Hematopoietic multipotent progenitor cell treated with erythropoietin and hydrocortisone succinate and interleukin-3 and kit ligand, for 6 days (in vitro differentiated cells): Measurements from ENCODE around the gene RANBP17.
"Not testable (repeated sequence)": the region's sequence is repeated elsewhere in the genome, so short reads cannot be mapped to it uniquely, and the experiment has no call there.

Source experiments
- DNase-seq: peaks from one replicate; pipeline ENCODE4 v3.0.0-alpha.2; 2015

The RANBP17 gene

DNA sequence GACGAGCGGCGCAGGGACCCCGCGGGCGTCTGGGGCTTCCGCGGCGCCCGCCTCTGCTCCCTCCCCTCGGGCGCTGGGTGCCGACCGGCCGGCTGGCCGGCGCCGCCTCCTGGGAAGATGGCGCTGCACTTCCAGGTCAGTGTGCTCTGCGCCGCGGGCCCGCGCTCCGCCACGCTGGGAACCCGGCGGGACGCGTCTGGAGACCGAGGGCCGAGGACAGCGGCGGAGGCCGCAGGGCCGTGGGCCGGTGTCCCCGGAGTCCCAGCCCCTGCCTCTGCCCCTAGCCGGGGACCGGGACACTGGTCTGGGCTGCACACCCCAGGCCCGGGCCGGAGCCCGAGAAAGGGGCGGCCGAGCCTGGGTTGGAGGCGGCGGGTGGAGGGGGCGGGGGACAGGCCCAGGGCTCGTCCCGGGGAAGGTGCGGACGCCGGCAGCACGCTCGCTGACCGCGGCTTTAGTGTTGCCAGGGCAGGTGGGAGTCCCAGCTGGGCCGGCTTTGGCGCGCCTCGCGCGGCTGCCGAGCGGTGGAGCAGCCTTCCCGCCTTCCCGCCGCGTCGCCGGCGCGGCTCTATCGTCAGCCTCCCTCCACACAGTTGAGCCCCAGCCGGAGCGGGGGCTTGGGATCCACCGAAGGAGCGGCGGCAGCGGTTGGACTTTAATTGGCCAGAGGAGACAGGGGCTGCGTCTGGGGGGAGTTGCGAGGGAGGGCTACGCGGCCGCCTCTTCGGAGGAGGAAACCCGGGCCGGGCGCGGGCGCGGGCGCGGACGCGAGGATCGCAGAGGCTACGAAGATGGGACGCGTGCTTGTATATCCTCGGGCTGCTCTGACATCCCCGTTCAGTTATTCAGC, at the start of gene RANBP17:
TSS of gene RANBP17 (plus strand) at position 102 of the 850 bp plus-strand sequence.
- peak; percentile 81 for DNase-seq

DNA sequence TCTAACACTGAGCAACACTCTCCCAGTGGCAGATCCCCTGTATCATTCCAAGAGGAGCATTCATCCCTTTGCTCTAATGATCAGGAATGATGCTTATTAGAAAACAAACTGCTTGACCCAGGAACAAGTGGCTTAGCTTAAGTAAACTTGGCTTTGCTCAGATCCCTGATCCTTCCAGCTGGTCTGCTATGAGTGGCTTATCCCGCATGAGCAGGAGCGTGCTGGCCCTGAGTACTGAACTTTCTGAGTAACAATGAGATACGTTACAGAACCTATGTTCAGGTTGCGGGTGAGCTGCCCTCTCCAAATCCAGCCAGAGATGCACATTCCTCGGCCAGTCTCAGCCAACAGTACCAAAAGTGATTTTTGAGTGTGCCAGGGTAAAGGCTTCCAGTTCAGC, 48.6 kb upstream of the RANBP17 start:
- no peak for DNase-seq

DNA sequence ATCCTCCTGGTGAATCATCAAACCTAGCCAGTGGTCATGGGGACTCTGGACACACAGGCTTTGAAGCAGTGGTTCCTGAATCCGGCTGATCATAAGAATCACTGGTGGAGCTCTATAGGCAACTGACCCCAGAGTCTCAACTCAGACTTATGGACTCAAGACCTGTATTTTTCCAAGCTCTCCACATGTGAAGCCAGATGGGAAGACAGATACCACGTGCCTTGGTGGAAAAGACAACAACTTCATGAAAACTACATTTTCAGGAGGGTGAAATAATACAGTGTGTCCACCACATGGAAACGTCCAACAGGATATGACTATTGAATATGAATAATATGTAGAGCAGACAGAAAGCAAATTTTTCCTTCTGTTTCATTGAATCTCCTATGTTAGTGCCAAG, 44.6 kb upstream of the RANBP17 start:
- no peak for DNase-seq

DNA sequence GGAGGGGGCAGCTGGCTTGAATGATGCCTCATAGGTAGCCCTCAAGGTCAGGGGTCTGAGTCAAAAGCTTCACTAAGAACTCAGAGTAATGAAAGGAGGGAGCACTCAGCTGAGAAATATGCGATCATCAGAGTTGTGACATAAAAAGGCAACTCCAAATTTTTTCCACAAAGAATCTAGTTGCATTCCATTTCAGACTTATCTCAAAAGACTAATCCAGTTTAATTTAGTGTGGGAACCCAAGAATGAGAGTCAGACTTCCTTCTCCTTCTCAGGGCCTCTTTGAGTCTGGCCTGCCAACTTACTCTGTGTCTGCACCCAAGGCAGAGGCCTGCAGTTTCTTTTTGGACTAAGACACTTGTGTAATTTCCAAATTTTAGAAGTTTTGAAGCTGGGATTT, 43.6 kb upstream of the RANBP17 start:
- no peak for DNase-seq

DNA sequence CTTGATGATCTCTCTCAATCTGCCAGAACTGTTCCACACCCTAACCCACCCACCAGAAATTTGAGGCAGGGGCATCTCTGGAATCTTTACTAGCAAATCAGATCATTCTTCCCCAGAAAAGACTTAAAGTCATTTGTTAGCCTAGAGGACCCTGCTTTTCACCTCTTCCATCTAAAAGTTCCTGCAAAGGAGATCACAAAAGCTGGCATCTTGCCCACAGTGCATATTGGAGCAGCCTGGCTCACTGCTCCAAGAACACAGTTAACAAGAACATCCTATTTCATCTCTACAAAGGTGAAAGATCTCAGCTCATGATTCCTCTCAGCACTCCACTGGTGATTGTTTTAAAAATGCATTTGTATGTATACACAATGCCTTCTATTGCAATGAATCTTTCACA, 42.0 kb upstream of the RANBP17 start:
- no peak for DNase-seq

DNA sequence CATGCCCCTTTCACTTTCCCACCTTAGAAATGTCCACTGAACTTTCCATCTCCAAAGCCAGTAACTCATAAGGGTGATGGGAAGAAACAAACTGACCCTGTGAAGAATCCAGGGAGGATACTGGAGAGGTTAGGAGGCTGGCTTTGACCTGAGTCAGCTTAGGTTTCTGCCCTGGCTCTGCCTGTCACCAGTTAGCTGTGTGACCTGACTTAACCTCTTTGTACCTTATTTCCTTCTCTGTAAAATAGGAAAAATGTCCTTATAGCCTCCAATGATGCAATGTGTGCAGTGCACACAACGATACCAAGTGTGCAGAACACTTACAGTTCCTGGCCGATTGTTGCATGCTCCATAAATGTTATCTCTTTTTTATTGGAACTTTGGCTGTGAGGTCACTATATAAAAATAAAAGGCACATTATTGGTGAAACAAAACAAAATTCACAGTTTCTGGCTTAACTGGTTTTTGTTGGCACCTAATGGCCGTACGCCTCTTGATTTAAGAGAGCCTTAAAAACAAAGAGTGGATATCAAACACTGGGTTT, 40.5 kb upstream of the RANBP17 start:
- no peak for DNase-seq

DNA sequence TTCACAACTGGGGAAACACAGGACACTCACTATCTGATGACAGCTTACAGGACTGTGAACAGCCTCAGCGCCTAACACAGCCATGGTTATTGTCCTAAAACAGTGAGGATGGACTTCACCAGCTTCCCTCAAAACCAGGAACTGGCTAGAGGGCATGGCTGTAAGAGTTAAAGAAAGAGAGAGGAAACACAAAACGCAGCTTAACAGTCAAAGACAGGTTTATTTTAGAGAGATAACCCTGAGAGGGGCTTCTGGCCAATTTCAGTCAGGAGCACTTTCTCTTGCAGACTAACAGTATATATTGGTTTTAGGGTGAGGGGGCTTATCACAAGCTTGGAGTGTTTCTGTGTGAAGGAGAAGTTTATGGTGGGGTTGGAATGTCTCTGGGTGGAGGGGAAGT, 35.7 kb upstream of the RANBP17 start:
- DNase-seq: no peak

DNA sequence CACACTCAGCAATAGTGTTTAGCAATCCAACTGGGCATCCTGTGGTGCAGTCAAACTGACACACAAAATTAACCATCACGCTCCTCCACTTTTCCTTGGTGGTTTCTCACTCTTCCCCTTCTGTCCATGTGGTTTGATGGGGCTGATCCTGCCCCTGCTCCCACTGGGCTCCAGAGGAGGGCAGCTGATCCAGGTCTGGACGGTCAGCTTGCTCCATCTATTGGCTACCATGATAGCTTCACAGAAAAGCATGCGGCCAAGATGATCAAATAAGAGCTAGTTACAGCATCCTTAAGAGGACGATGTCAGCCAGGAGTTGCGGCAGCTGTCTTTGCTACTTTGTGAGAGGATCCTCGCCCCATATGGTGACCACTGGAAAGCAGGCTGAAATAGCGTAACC, 29.6 kb upstream of the RANBP17 start:
- DNase-seq: no peak

DNA sequence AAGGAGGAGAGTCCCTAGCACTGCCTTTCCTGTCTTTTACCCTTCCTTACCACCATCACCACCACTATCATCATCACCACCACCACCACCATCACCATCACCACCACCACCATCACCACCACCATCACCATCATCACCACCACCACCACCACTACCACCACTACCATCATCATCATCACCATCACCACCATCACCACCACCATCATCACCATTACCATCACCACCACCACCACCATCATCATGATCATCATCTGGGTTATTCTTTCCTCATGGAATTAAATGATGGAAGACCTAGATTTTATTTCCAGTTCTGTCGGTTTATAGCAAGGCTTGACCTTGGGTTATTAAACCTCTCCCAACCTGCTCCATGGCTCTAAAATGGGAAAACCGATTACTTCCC, 27.8 kb upstream of the RANBP17 start:
- DNase-seq: not testable (repeated sequence)

DNA sequence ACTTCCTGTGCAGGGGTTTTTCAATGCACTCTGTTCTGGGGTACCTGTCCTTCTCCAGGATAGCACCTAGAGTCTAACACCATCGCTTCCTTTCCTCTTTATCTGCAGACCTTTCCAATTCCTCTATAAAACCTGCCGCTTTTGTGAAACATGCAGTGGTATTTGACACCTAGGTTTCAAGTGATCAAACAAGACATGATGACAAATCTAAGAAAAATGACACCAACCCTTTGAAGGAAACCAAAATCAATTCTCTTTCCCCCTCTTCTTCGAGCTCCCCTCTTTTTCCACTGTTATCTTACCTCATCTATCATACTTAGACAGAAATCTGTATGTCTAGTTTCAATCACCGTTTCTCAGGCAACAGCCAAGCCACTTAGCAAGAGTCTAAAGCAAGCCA, 25.6 kb upstream of the RANBP17 start:
- DNase-seq: no peak

DNA sequence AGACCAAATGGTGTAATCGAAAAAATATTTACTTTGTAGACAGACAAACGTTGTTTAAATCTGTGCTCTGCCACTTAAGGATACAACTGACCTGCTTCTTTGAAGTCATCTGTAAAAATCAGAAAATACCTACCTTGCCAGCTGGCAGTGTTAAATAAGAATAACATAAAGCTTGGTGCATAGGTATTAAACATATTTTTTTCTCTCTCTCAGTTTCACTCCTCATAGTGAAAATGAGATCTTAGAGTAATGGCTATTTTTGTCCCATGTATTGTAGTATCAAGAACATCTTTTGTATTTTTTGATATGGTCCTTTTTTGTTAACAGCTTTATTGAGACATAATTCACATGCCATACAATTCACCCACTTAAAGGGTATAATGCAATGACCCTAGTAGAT, 17.9 kb upstream of the RANBP17 start:
- no peak for DNase-seq

DNA sequence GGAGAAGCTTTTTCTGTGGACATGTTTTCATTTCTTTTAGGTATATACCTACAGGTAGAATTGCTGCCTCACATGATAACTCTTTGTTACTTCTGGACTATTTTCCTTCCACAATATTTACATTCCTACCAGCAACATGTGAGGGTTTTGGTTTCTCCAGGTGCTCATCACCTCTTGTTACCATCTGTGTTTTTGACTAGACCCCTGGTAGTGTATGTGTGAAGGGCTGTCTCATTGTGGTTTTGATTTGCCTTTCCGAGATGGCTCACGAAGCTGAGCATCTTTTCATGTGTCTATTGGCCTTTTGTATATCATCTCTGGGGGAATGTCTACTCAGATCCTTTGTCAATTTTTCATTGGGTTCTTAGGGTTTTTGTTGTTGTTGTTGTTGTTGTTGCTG, 17.2 kb upstream of the RANBP17 start:
- DNase-seq: no peak

DNA sequence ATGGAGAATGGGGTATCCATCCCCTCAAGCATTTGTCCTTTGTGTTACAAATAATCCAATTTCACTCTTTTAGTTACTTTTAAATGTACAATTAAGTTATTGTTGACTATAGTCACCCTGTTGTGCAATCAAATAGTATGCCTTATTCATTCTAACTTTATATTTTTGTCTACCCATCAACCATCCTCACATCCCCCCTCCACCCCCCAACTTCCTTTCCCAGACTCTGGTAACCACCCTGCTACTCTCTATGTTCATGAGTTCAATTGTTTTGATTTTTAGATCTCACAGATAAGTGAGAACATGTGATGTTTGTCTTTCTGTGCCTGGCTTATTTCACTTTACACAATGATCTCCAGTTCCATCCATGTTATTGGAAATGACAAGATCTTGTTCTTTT, 15.4 kb upstream of the RANBP17 start:
- no peak for DNase-seq

DNA sequence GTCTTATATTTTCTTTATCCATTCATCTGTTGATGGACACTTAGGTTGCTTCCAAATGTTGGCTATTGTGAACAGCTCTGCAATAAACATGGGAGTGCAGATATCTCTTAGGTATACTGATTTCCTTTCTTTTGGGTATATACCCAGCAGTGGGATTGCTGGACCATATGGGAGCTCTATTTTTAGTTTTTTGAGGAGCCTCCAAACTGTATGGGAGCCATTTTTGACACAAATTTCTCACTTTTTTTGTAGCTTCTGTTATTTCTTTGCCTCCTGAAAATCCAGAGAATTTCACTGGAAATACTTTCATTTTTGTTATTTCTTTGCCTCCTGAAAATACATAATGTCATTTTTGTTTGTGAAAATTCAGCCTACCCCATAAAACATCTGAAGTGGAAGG, 15.0 kb upstream of the RANBP17 start:
- no peak for DNase-seq

DNA sequence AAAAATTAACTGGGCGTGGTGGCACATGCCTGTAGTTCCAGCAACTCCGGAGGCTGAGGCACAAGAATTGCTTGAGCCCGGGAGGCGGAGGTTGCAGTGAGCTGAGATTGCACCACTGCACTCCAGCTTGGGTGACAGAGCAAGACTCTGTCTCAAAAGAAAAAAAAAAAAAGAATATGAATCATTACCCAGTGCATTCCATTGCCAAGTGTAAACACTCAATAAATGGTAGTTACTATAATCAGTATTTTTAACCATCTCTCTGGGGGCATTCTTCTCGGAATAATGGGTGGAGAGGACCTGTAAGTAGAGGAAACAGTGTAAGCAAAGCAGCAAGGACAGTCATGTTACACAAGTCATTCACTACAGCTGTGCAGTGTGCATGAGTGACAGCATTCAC, 13.8 kb upstream of the RANBP17 start:
- no peak for DNase-seq

DNA sequence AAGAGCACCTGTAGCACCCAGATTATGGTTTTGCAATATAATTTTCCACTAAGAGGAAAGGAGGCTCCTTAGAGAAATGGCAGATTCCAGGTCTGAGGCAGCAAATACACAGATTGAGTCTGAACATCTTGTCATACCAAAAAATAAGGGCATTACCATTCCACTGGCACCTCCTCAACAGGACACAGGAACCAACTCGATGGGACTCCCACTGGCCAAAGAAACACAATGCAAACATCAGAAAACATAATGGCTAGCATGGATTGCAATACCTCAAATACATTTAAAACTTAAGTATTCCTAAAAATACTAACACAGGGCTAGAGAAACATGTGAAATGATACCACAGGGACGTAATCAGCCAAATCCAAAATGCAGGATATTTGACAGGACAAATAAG, 12.4 kb upstream of the RANBP17 start:
- DNase-seq: peak; percentile 7

DNA sequence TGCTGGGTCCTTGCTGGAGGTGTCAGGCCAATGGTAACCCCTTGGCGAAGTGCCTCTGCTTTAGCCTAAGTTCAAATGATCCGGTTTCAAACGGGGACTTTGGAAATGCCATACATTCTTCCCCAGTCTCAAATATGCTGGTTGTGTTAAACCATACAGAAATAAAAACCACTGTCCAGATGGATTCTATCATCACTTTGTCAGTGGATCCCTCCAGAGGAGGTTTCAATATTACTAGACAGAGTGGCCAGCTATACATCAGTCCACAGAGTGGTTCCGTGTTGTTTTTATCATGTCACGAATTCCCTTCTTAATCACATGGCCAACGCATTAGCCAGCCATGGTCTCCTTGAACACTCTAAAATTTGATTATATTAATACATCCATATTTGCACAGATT, 7.3 kb upstream of the RANBP17 start:
- DNase-seq: no peak

DNA sequence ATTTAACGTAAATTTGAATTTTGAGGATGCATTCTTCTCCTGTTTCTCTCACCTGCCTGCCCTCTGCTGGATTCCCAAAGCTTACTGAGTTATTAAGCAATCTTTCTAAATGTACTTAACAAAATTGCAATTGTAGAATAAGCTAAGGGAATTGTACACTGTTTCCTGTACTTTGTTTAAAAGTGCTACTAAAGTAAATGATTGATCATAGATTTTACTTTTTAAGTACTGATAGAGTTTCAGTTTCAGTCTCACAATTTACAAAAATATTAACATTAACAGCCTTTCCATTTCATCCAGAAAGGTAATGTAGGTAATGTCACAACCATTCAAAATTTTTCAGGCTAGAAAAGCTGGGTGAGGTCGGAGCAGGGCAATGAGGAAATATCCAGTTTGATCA, 4.8 kb upstream of the RANBP17 start:
- DNase-seq: no peak

DNA sequence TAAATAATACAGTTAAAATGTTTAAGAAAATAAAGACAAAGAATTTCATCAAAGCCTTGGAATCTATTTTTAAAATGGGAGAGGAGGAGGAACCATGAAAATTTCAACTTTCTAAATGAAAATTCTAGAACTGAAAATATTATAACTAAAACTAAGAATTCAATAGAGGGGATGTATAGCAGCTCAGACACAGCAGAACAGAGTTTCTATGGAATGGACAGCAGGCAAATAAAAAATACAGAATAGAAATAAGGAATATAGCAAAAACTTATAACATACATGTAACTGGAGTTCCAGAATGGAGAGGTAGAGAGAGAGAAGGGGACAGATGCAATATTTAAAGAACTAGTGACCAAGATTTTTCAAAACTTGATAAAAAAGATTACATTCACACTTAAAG, 1.4 kb upstream of the RANBP17 start:
- no peak for DNase-seq

DNA sequence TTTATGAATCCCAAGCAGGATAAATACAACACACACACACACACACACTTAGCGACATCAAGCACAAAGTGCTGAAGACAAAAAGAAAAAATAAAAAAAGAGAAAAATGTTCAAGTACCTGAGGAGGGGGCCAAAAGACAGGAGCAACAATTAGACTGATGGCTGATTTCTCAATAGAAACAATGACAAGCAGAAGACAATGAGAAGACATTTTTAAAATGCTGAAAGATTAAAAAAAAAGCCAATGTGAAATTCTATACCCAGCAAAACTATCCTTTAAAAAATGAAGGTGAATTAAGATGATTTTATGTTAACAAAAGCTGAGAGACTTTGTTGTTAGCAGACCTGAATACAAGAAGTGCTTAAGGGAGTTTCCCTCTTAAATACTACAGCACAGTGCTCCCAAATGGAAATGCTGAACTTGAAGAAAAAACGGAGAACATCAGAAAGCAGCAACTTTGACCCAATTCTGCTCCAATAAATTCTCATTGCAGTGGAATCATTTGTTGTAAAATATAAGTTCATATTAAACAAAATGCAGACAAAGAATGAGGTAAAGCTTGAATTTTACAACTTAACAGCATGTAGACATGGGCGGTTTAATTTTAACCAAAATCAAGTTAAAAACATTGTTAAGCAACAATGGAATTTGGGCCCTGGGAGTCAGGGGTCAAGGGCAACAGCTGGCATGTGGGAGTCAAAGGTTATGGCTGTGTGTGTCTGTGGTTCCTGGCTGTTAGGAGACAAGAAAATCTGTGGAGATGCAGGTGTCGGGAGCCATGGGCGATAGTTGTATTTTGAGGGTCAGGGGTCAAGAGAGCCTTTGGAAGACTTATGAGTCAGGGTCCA, 776 bp upstream of the RANBP17 start:
- peak; percentile 15 for DNase-seq

DNA sequence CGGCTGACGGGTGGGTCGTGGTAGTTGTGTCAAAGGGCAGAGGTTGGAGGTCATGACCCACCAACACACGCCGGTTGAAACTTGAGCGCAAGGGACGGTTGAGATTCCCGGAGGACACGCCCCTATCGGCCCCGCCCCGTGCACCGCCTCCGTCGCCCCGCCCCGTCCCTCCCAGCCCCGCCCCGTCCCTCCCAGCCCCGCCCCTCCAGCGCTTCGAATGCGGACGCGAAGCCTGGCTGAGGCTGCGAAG, 226 bp upstream of the RANBP17 start:
- no peak for DNase-seq

DNA sequence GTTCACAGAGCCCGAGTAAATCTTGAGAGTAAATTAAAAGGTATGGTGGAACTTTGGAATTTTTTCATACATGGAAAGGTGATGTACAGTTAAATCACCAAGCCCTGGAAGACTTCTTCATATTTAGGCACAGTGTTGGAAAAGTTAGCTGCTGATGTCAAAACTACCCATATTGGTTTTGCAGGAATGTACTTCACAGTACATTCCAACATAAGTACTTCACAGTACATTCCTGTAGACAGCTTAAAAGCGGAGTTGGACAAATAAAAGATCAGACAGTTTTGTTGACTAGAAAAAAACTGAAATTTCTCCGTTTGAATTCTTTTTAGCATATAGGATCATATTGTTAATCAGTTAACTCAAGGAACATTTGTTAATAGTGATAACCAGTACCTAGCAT, 1.8 kb downstream of the RANBP17 start:
- DNase-seq: no peak

DNA sequence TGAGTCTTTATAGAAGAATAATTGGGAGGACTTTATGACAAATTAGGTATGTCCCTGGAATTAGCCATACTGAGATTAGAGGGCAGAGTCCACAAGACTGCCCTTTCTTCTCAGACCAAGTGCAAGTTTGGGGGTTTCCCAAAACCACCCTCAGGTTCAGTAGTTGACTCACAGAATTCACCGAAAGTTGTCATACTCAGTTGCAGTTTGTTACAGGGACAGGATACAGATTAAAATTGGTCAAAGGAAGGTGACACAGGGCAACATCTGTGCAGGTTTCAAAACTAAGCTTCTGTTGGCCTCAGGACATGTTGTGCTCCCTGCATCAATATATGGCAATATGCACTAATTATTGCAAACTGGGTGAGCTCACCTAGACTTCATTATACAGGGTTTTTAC, 3.8 kb downstream of the RANBP17 start:
- DNase-seq: no peak

DNA sequence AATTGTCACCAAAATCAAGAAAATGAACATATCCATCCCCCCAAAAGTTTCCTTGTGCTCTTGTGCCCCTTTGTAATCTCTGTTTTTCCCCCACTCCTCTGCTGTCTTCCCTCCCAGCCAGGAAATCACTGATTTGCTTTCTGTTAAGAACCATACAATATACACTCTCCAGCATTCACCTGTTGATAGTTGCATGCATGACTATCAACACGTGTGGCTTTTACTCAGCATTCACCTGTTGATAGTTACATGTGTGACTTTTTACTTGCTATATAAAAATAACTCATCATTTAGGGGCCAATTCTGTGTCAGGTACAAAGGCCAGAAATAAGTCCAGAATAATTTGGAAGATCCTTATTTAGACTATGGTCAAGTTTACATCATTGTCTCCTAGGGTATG, 6.0 kb downstream of the RANBP17 start:
- no peak for DNase-seq
